Peyer's patch (tissue), 4 donors: Measurements from ENCODE around the gene FTO. TPM values are rescaled to one million over a fixed set of nuclear protein-coding genes. Genes with fewer than 3 reads are reported as not detected.
A peak's percentile ranks its signal among the peaks of the same experiment; 100 is the strongest.

Source experiments
- DNase-seq, 3 donors: peaks; one replicate each; pipeline ENCODE4 v3.0.0-alpha.2; 2017 to 2019
- H3K27ac ChIP-seq, 4 donors: fragments of 200-600 bp; sonication (generic); one replicate each; pipeline ENCODE4 v1.5.1; 2016 to 2019
- H3K27me3 ChIP-seq, 2 donors: fragments of 200-600 bp; sonication (generic); one replicate each; pipeline ENCODE4 v1.5.1; 2019
- H3K36me3 ChIP-seq, 3 donors: fragments of 200-600 bp; sonication (generic); one replicate each; pipeline ENCODE4 v1.5.1; 2016 to 2019
- H3K4me1 ChIP-seq, 4 donors: fragments of 200-600 bp; sonication (generic); one replicate each; pipeline ENCODE4 v1.5.1; 2016 to 2019
- H3K4me3 ChIP-seq, 4 donors: fragments of 200-600 bp; sonication (generic); 1 replicate in 3 of 4; 2 replicates in 1 of 4; pipeline ENCODE4 v1.5.1; 2016 to 2019; ENCODE audit warnings: mild to moderate bottlenecking in 1 of 4
- H3K9me3 ChIP-seq, 4 donors: fragments of 200-600 bp; sonication (generic); one replicate each; pipeline ENCODE4 v1.5.1; 2016 to 2019; ENCODE audit warnings: mild to moderate bottlenecking in 1 of 4
- POLR2A ChIP-seq, 2 donors: fragments of 450-650 bp; IDR thresholded peaks; one replicate each; pipeline ENCODE4 v1.5.1; 2017; ENCODE audit warnings: antibody characterized with exemption in 2 of 2, mild to moderate bottlenecking in 2 of 2, moderate library complexity in 2 of 2
- total RNA-seq, 4 donors: library from RNA; depleted of rRNA; stranded (reverse); fragments of >200 nt; gene quantifications; one replicate each; pipeline ENCODE4 v1.1.0, GENCODE V29; 2016
- TF ChIP-seq, protein P1 (sequence below), 6 experiments: fragments of 450-650 bp in 4 of 6; fragments of 200-600 bp in 2 of 6; sonication (generic) in 1 of 6; IDR thresholded peaks; one replicate each; pipeline ENCODE4 v1.5.1; 2017 to 2019; ENCODE audit warnings: antibody characterized with exemption in 6 of 6, mild to moderate bottlenecking in 3 of 6, moderate library complexity in 1 of 6

FTO gene
- total RNA-seq, 4 donors from 2014 or later, result 37.0 to 95.7 (median 45.1) TPM

DNA sequence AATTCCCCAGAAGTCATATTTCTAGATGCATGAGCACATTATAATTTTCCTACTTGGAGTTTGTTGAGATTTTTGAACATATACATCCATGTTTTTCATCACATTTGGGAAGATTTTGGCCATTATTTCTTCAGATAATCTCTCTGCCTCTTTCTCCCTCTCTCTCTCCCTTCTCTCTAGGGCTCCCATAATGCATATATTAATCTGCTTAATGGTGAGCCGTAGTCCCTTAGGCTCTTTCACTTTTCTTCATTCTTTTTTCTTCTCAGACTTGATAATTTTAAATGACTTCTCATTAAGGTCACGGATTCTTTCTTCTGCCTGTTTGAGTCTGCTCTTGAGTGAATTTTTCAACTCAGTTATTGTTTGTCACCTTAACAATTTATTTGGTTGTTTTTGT lies 481.1 kb downstream of the FTO start:
- H3K27ac ChIP-seq, result no peak overlapping the region
- no peak for TF ChIP-seq POLR2A (IDR thresholded peaks at IDR 0.05)
- TF ChIP-seq, protein P1, sequence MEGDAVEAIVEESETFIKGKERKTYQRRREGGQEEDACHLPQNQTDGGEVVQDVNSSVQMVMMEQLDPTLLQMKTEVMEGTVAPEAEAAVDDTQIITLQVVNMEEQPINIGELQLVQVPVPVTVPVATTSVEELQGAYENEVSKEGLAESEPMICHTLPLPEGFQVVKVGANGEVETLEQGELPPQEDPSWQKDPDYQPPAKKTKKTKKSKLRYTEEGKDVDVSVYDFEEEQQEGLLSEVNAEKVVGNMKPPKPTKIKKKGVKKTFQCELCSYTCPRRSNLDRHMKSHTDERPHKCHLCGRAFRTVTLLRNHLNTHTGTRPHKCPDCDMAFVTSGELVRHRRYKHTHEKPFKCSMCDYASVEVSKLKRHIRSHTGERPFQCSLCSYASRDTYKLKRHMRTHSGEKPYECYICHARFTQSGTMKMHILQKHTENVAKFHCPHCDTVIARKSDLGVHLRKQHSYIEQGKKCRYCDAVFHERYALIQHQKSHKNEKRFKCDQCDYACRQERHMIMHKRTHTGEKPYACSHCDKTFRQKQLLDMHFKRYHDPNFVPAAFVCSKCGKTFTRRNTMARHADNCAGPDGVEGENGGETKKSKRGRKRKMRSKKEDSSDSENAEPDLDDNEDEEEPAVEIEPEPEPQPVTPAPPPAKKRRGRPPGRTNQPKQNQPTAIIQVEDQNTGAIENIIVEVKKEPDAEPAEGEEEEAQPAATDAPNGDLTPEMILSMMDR (IDR thresholded peaks at IDR 0.05), result no peak
- H3K36me3 ChIP-seq, result no peaks in the 10 kb centered on the region
- H3K4me1 ChIP-seq, result no peaks in the 10 kb centered on the region
- no peak overlapping the region for H3K4me3 ChIP-seq
- no peaks in the 10 kb centered on the region for H3K9me3 ChIP-seq
- no peaks in the 10 kb centered on the region for H3K27me3 ChIP-seq
- no peak for DNase-seq

DNA sequence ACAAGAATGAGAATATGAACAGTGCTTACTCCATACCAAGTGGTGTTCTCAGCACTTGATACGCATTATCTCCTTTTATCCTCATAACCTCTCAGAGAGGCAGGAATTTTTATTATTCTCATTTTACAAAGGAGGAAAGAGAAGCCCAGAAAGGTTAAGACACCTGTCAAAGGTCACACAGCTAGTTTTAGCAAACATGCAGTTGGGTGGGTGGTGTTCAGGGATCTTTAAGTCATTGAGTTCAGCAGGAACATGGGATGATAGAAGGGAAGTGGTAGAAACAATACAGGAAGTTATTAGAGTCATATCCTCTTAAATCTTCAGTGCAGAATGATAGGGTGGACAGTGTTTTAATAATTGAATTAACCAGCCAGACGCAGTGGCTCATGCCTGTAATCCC lies 487.2 kb downstream of the FTO start:
- TF ChIP-seq, protein P1 (IDR thresholded peaks at IDR 0.05), result no peak
- no peak for TF ChIP-seq POLR2A (IDR thresholded peaks at IDR 0.05)
- no peak for DNase-seq
- H3K27ac ChIP-seq, result no peak overlapping the region
- no peaks in the 10 kb centered on the region for H3K27me3 ChIP-seq
- no peaks in the 10 kb centered on the region for H3K9me3 ChIP-seq
- H3K36me3 ChIP-seq, result no peaks in the 10 kb centered on the region
- H3K4me1 ChIP-seq, result no peaks in the 10 kb centered on the region
- no peak overlapping the region for H3K4me3 ChIP-seq

DNA sequence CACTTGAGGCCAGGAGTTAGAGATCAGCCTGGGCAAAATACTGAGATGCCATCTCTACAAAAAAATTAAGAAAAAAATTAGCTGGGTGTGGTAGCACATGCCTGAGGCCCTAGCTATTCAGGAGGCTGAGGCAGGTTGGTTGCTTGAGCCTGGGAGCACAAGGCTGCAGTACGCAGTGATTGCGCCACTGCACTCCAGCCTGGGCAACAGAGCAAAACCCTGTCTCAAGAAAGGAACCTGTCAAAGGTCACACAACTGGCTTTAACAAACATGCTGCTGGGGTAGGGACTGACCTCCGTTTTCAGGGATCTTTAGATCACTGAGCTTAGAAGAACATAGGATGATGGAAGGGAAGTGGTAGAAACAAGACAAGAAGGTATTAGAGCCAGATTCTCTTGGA lies 487.6 kb downstream of the FTO start:
- Histone ChIP-seq H3K4me3 (no peak overlapping the region), H3K9me3 (no peaks in the 10 kb centered on the region), H3K27me3 (no peaks in the 10 kb centered on the region), H3K36me3 (no peaks in the 10 kb centered on the region), H3K27ac (no peak overlapping the region), H3K4me1 (no peaks in the 10 kb centered on the region)
- TF ChIP-seq POLR2A (IDR thresholded peaks at IDR 0.05), result no peak
- TF ChIP-seq, protein P1 (IDR thresholded peaks at IDR 0.05), result no peak
- no peak for DNase-seq

DNA sequence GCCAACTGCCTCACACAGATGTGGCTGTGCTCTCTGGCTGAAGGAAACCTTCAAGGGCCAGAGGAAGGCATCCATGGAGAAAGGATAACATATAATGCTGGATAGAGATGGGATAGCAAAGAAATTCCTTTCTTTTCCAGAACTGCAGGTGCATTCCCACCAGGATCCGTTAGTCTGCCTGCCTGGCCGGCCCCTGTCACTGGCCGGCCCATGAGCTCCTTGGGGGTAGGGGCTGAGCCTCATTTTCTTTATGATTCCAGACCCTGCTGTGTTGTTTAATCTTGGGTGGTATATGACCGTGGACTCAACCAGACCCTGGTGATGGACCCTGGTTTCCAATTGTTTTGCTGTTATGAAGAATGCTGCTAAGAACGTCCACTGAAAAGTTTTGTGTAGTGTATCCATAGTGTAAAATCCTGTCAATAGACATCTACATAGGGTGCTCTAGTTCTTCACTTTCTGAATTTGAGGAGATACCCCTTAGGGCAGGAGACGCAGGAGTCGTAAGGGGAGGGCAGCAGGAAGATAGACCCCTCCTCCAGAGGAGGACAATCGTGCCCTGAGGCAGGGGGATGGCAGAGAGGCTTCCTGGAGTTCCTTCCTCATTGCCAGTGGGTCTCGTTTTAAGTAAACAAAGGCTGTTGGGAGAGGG lies 489.2 kb downstream of the FTO start:
- Histone ChIP-seq H3K4me1 (no peaks in the 10 kb centered on the region), H3K36me3 (no peaks in the 10 kb centered on the region), H3K27me3 (no peaks in the 10 kb centered on the region), H3K9me3 (no peaks in the 10 kb centered on the region), H3K27ac (no peak overlapping the region), H3K4me3 (no peak overlapping the region)
- DNase-seq, result no peak
- TF ChIP-seq POLR2A (IDR thresholded peaks at IDR 0.05), result no peak
- TF ChIP-seq, protein P1 (IDR thresholded peaks at IDR 0.05), result no peak

DNA sequence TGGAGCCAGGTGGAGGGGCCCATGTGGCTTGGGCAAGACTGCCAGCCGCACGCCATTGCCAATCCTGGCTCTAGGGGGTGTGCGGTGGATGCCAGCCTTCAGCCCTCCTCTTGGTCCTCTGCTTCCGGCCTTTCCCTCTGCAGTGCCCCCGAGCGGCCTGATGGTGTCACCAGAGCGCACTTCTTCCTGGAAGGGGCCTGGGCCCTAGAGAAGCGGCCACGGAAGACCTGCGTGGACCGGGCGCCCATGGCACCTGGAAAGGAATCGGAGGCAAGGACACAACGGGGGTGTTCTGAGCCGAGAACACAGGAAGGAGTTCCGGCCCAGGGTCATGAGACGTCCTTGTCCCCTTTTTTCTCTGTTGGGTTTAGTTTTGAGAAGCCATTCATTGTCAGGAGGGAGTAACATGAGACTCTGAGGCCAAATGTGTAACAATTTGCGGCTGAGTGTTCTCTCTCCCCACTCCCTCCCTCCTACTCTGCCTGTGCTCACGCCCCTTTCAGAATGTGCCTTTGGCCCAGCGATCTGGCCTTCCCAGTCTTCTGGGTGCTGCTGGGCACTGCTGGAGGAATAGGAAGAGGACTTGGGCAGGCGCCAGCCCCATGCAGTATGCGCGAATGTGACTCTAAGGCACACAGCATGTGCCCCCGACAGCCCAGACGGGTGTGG lies 489.8 kb downstream of the FTO start:
- Histone ChIP-seq H3K4me3 (no peak overlapping the region), H3K9me3 (no peaks in the 10 kb centered on the region), H3K27me3 (no peaks in the 10 kb centered on the region), H3K36me3 (no peaks in the 10 kb centered on the region), H3K27ac (no peak overlapping the region), H3K4me1 (no peaks in the 10 kb centered on the region)
- no peak for TF ChIP-seq POLR2A (IDR thresholded peaks at IDR 0.05)
- TF ChIP-seq, protein P1 (IDR thresholded peaks at IDR 0.05), result peak in 4 of 6 experiments; percentile 47 to 51 (median 50)
- peak in 2 of 3 donors; percentile 58 for DNase-seq
